ENCODE data around the gene FAM174C. TPM values are rescaled to one million over a fixed set of nuclear protein-coding genes. Genes with fewer than 3 reads are reported as not detected.

FAM174C gene
- total RNA-seq, 1 experiment from 2014 or later, result 77.1 TPM

DNA sequence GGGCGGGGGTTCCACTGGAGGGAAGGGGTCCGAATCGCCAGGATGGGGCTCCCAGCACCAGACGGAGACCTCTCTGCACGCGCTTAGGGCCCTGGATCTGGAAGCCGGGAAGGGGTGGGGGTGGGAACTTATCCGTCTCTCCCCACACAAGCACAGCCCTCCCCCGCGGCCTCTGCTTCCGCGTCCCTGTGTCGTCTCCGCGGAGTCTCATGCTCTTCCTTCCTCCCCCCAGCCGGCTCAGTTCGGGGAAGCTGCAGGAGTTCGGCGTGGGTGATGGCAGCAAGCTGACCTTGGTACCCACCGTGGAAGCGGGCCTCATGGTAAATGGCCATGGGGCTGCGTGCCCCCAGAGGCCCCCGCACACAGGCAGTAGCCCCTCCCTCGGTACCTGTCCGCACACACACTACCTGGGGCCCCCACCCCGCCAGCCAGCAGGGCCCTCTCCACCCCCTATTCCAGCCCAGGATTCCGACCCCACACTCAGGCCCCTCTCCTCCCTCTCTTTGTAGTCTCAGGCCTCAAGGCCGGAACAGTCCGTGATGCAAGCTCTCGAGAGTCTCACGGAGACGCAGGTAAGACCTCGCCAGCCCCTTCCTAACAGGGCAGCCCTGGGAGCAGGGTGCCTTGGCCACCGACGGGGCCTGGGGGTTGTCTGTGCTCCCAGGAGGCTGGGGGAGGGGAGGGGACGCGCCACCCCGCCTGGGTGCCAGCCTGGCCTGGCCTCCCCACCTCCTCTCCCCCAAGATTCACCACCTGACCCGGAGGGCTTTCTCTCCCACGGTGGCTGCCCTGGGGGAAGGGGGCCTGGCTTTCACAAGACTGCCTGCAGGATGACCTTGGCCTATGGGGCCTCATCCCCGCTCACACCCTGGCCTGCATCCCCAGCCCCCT is 23.8 kb upstream of the FAM174C start:
- H3K9me3 ChIP-seq (ENCODE audit: control insufficient read depth in 1 of 2, insufficient read depth in 1 of 2, low read depth in 1 of 2, low read length in 2 of 2), result no peaks in the 10 kb centered on the region
- H2AFZ ChIP-seq (ENCODE audit: low read depth, low read length, poor library complexity, severe bottlenecking), result no peak overlapping the region
- peak overlapping the region; percentile 99 for H3K4me2 ChIP-seq (ENCODE audit: low read length)
- H3K79me2 ChIP-seq (ENCODE audit: insufficient read depth, low read length), result peaks cover 63% of the 10 kb centered on the region
- RAD21 ChIA-PET (ENCODE audit: low non-redundant PET in 1 of 2, low total read pairs in 2 of 2, uncharacterized antibody in 2 of 2, unreplicated experiment in 2 of 2), result interaction anchor here in 1 of 2 experiments (0.9 kb wide), 1 partner anchor 8 kb away, joined by 3 read pairs; no protein-coding TSS in a partner anchor
- peak overlapping the region; percentile 68 to 74 for H3K4me3 ChIP-seq (replicated peaks in 1 of 2; ENCODE audit: low read depth in 1 of 2, low read length in 2 of 2)
- peaks cover 3% of the 10 kb centered on the region; the same call in 1 of the 2 replicates for H4K20me1 ChIP-seq (ENCODE audit: insufficient read depth)
- no peaks in the 10 kb centered on the region for H3K27me3 ChIP-seq (ENCODE audit: insufficient read depth, low read length)
- H3K9me2 ChIP-seq (ENCODE audit: insufficient read depth), result no peaks in the 10 kb centered on the region
- CTCF ChIA-PET, result no interaction called here
- H3K36me3 ChIP-seq (ENCODE audit: control insufficient read depth in 1 of 2, insufficient read depth in 2 of 2, low read length in 2 of 2), result peaks cover 24 to 43% of the 10 kb centered on the region in 2 experiments
- H3K4me1 ChIP-seq (ENCODE audit: control insufficient read depth in 1 of 2, insufficient read depth in 2 of 2, low read length in 2 of 2), result peaks cover 25 to 72% of the 10 kb centered on the region in 2 experiments
- DNase-seq (ENCODE audit: low read depth, low spot score) (no peak), ATAC-seq (no peak)
- peak overlapping the region; percentile 91 for H3K9ac ChIP-seq (ENCODE audit: low read length)
- TSS peak; percentile 52 for BruUV-seq (replicated peaks)
- TF ChIP-seq, protein P1, sequence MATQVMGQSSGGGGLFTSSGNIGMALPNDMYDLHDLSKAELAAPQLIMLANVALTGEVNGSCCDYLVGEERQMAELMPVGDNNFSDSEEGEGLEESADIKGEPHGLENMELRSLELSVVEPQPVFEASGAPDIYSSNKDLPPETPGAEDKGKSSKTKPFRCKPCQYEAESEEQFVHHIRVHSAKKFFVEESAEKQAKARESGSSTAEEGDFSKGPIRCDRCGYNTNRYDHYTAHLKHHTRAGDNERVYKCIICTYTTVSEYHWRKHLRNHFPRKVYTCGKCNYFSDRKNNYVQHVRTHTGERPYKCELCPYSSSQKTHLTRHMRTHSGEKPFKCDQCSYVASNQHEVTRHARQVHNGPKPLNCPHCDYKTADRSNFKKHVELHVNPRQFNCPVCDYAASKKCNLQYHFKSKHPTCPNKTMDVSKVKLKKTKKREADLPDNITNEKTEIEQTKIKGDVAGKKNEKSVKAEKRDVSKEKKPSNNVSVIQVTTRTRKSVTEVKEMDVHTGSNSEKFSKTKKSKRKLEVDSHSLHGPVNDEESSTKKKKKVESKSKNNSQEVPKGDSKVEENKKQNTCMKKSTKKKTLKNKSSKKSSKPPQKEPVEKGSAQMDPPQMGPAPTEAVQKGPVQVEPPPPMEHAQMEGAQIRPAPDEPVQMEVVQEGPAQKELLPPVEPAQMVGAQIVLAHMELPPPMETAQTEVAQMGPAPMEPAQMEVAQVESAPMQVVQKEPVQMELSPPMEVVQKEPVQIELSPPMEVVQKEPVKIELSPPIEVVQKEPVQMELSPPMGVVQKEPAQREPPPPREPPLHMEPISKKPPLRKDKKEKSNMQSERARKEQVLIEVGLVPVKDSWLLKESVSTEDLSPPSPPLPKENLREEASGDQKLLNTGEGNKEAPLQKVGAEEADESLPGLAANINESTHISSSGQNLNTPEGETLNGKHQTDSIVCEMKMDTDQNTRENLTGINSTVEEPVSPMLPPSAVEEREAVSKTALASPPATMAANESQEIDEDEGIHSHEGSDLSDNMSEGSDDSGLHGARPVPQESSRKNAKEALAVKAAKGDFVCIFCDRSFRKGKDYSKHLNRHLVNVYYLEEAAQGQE (IDR thresholded peaks at IDR 0.05; ENCODE audit: low read depth), result no peak
- peak; percentile 29; the same call in 1 of the 2 replicates for TF ChIP-seq ZFX (IDR thresholded peaks at IDR 0.05)
- intact Hi-C loops (cut with micrococcal nuclease), result no loop called here
- POLR2A ChIA-PET, result interaction anchor here (3.1 to 3.5 kb wide), 2 partner anchors 15 to 18 kb away, joined by 29 to 40 read pairs; partner anchors contain the start of gene CIRBP
- peak overlapping the region; percentile 99 for H3K27ac ChIP-seq (ENCODE audit: low read depth, low read length)
